Activated T-helper 17 cell treated with anti-CD3 and anti-CD28 coated beads, Interleukin-2, amount 50 U/mL, for 72 hours (primary cell): Measurements from ENCODE around the gene TMEM187. TPM values are rescaled to one million over a fixed set of nuclear protein-coding genes. Genes with fewer than 3 reads are reported as not detected.

ENCODE experiments used
- ATAC-seq: fragments of 150-1000 bp; cut with Tn5 transposase; replicated peaks from 2 replicates; pipeline ENCODE4 v1.10.0; 2021; ENCODE audit warnings: mild to moderate bottlenecking, moderate library complexity
- H3K27ac Mint-ChIP-seq: one replicate; pipeline ENCODE4 v1.8.0; 2022; ENCODE audit warnings: mixed read lengths
- H3K27me3 Mint-ChIP-seq: one replicate; pipeline ENCODE4 v1.8.0; 2022; ENCODE audit warnings: mixed read lengths
- H3K36me3 Mint-ChIP-seq: one replicate; pipeline ENCODE4 v1.8.0; 2022; ENCODE audit warnings: low read depth, mild to moderate bottlenecking, mixed read lengths
- H3K4me1 Mint-ChIP-seq: one replicate; pipeline ENCODE4 v1.8.0; 2022; ENCODE audit warnings: mixed read lengths
- H3K4me3 Mint-ChIP-seq: one replicate; pipeline ENCODE4 v1.8.0; 2022; ENCODE audit warnings: mild to moderate bottlenecking, mixed read lengths
- H3K9me3 Mint-ChIP-seq: one replicate; pipeline ENCODE4 v1.8.0; 2022; ENCODE audit warnings: mixed read lengths
- total RNA-seq, 2 donors: library from RNA; stranded (reverse); gene quantifications; one replicate each; pipeline ENCODE4 v1.2.3, GENCODE V29; 2022

The TMEM187 gene
- total RNA-seq, 2 donors from 2014 or later, result 7.1 to 7.8 TPM

GRCh38 chrX:153930011-153930910 lies 42.3 kb upstream of the TMEM187 start:
- ATAC-seq, result no peak
- Mint-ChIP-seq H3K27ac (no peak overlapping the region), H3K4me3 (no peak overlapping the region), H3K36me3 (peaks cover 49% of the 10 kb centered on the region), H3K4me1 (peaks cover 6% of the 10 kb centered on the region), H3K9me3 (no peaks in the 10 kb centered on the region), H3K27me3 (no peaks in the 10 kb centered on the region)

DNA sequence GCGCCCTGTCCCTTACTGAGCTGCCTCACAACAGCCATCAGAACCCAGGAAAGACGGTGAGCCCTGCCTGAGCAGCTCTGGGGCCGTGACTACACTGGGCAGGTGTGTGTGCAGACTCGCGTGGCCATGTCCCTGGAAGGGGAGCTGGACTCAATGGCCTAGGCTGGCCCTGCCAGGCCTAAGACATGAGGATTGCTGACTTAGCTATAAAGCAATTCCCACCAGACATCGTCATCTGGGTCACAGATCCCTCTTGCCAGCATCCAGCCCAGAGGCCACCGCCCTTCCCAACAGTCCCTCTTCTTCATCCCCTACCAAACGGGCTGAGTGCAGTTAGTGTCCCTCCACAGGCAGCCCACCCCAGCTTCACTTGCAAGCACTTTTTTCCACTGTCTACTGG lies 41.4 kb upstream of the TMEM187 start:
- Mint-ChIP-seq H3K4me1 (peaks cover 6% of the 10 kb centered on the region), H3K27ac (peak overlapping the region; percentile 83), H3K4me3 (peak overlapping the region; percentile 17), H3K9me3 (no peaks in the 10 kb centered on the region), H3K27me3 (no peaks in the 10 kb centered on the region), H3K36me3 (peaks cover 49% of the 10 kb centered on the region)
- ATAC-seq, result no peak

GRCh38 chrX:153931748-153932147 lies 40.8 kb upstream of the TMEM187 start:
- H3K27me3 Mint-ChIP-seq, result no peaks in the 10 kb centered on the region
- H3K4me3 Mint-ChIP-seq, result peak overlapping the region; percentile 17
- H3K4me1 Mint-ChIP-seq, result peaks cover 6% of the 10 kb centered on the region
- H3K27ac Mint-ChIP-seq, result peak overlapping the region; percentile 83
- ATAC-seq, result no peak
- peaks cover 49% of the 10 kb centered on the region for H3K36me3 Mint-ChIP-seq
- no peaks in the 10 kb centered on the region for H3K9me3 Mint-ChIP-seq

- H3K4me3 Mint-ChIP-seq, result no peak overlapping the region
- H3K27ac Mint-ChIP-seq, result no peak overlapping the region
These were observed 40.2 kb upstream of the TMEM187 start for GRCh38 chrX:153932220-153932915.

GRCh38 chrX:153933748-153934147 lies 38.8 kb upstream of the TMEM187 start:
- Mint-ChIP-seq H3K4me1 (peaks cover 6% of the 10 kb centered on the region), H3K9me3 (no peaks in the 10 kb centered on the region), H3K4me3 (peak overlapping the region; percentile 79), H3K27me3 (no peaks in the 10 kb centered on the region), H3K36me3 (peaks cover 43% of the 10 kb centered on the region), H3K27ac (peak overlapping the region; percentile 41)
- no peak for ATAC-seq

More at GRCh38 chrX:153932220-153932915, 40.2 kb upstream of the TMEM187 start:
- H3K27me3 Mint-ChIP-seq, result no peaks in the 10 kb centered on the region
- H3K9me3 Mint-ChIP-seq, result no peaks in the 10 kb centered on the region
- ATAC-seq, result no peak
- H3K4me1 Mint-ChIP-seq, result peaks cover 6% of the 10 kb centered on the region
- H3K36me3 Mint-ChIP-seq, result peaks cover 49% of the 10 kb centered on the region

- Mint-ChIP-seq H3K27ac (peak overlapping the region; percentile 41), H3K4me1 (peaks cover 6% of the 10 kb centered on the region)
These were observed 38.3 kb upstream of the TMEM187 start for GRCh38 chrX:153934148-153934761.

DNA sequence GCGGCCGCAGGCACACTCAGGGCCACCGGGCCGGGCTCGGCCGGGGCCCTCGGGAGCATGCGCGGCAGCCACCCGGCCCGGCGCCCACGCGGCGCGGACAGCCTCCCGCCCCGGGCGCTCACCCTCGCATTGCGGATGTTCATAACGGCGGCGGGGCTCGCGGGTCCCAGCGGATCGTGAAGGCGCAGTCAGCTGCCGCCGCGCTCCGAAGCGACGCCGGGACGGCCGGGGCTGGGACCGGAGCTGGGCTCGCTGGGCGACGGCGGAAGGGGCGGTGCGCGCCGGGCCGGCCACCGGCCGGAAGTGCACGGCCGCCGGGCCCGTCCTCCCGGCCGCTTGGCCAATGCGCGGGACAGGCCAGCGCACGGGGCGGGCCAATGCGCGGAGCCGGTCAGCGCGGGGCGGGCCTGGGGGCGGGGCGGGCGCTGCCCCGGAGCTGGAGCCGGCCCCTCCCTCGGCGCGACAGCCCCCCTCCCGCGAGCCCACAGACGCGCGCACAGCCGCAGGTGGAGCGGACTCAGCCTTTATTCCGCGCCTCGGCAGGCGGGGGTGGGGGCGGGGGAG lies 37.7 kb upstream of the TMEM187 start, which contains the start of gene NAA10:
Gene NAA10, minus strand, starts transcription at position 276 of the 564 bp plus-strand sequence. Its CDS starts 133 bp downstream, at position 143.
- H3K36me3 Mint-ChIP-seq, result peaks cover 37% of the 10 kb centered on the region
- H3K4me3 Mint-ChIP-seq, result peak within 1 kb of the TSS; percentile 79
- ATAC-seq, result peak; percentile 98
- no peaks in the 10 kb centered on the region for H3K27me3 Mint-ChIP-seq
- H3K27ac Mint-ChIP-seq, result peak within 1 kb of the TSS; percentile 41
- peaks cover 6% of the 10 kb centered on the region for H3K4me1 Mint-ChIP-seq
- H3K9me3 Mint-ChIP-seq, result no peaks in the 10 kb centered on the region

More at GRCh38 chrX:153934148-153934761, 38.3 kb upstream of the TMEM187 start:
- no peak for ATAC-seq
- Mint-ChIP-seq H3K36me3 (peaks cover 38% of the 10 kb centered on the region), H3K9me3 (no peaks in the 10 kb centered on the region), H3K4me3 (peak overlapping the region; percentile 79), H3K27me3 (no peaks in the 10 kb centered on the region)

DNA sequence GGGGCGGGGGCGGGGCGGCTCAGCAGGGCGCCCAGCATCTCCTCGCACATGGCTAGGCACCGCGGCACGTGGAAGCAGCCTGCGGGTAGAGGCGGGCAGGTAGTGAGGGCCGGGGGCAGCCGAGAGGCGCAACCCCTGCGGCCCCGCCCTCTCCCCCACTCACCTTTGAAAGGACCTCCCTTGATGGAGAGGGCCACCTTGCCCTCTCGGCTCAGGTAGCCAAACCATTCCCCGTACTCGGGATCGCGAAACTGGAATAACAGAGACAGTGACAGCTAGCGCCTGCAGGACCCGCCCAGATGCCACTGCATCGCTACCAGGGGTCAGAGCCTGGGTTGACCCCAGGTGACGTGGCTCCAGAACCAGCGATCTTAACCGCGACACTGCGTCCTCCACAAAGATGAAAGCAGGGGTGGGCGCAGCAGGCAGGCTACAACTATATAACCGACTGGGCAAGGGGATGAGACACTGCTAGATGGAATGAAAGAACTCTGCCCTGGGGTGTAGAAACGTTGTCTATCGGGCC lies 37.2 kb upstream of the TMEM187 start:
- ATAC-seq, result peak; percentile 43
- Mint-ChIP-seq H3K27me3 (no peaks in the 10 kb centered on the region), H3K4me3 (peak overlapping the region; percentile 52), H3K4me1 (peaks cover 6% of the 10 kb centered on the region), H3K9me3 (no peaks in the 10 kb centered on the region), H3K36me3 (peaks cover 37% of the 10 kb centered on the region), H3K27ac (no peak overlapping the region)

DNA sequence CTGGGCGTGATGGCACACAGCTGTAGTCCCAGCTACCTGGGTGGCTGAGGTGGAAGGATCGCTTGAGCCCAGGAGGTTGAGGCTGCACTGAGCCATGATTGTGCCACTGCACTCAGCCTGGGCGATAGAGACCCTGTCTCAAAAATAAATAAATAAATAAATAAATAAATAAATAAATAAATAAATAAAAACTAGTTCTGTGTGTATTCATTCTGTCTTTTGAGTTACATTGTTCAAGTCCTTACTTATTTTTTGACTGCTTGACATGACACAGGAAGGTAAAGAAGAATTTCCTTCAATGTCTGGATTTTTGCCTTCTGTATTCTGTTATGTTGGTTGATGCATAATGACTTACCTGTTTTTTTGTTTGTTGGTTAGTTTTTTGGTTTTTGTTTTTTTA lies 35.5 kb upstream of the TMEM187 start:
- Mint-ChIP-seq H3K27ac (peak overlapping the region; percentile 66), H3K4me3 (peak overlapping the region; percentile 43), H3K27me3 (no peaks in the 10 kb centered on the region), H3K4me1 (no peaks in the 10 kb centered on the region), H3K36me3 (peaks cover 21% of the 10 kb centered on the region), H3K9me3 (no peaks in the 10 kb centered on the region)
- no peak for ATAC-seq

DNA sequence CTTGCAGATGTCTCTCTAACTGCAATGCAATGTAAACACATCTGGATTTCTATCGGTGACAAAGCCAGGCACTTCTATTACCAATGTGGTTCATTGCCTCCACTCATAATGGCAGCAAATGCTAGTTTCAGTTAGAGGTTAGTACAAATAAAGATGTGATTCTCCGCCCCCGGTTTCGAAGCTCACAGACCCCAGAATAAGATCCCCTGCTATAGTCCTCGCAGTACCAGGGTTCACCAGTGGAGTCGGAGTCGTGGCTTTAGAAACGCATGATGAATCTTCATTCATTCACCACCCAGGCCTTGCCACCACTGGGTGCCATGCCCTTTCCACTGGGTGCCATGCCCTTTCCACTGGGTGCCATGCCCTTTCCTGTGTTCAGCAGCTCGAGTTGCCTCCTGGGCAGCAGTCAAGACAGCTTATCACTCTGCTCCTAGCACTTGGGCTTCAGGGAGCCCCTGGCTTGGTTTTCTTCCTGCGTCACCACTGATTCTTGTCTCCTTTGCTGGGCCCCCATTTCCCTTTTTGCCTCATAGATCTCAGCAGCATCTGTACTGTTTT lies 34.2 kb upstream of the TMEM187 start:
- Mint-ChIP-seq H3K36me3 (peaks cover 9% of the 10 kb centered on the region), H3K4me1 (no peaks in the 10 kb centered on the region), H3K27me3 (no peaks in the 10 kb centered on the region), H3K4me3 (no peak overlapping the region), H3K27ac (no peak overlapping the region), H3K9me3 (no peaks in the 10 kb centered on the region)
- no peak for ATAC-seq

- Mint-ChIP-seq H3K27me3 (no peaks in the 10 kb centered on the region), H3K9me3 (no peaks in the 10 kb centered on the region), H3K36me3 (no peaks in the 10 kb centered on the region), H3K4me1 (no peaks in the 10 kb centered on the region), H3K27ac (no peak overlapping the region), H3K4me3 (no peak overlapping the region)
- ATAC-seq, result no peak
These were observed 33.0 kb upstream of the TMEM187 start for GRCh38 chrX:153939573-153939972.

- Mint-ChIP-seq H3K4me3 (no peak overlapping the region), H3K27ac (no peak overlapping the region), H3K27me3 (no peaks in the 10 kb centered on the region), H3K9me3 (no peaks in the 10 kb centered on the region), H3K36me3 (no peaks in the 10 kb centered on the region), H3K4me1 (no peaks in the 10 kb centered on the region)
- ATAC-seq, result no peak
These were observed 31.0 kb upstream of the TMEM187 start for GRCh38 chrX:153941336-153942252.
